ENCODE measurements around the gene FAM163B.
A peak's percentile ranks its signal among the peaks of the same experiment; 100 is the strongest.

The FAM163B gene

DNA sequence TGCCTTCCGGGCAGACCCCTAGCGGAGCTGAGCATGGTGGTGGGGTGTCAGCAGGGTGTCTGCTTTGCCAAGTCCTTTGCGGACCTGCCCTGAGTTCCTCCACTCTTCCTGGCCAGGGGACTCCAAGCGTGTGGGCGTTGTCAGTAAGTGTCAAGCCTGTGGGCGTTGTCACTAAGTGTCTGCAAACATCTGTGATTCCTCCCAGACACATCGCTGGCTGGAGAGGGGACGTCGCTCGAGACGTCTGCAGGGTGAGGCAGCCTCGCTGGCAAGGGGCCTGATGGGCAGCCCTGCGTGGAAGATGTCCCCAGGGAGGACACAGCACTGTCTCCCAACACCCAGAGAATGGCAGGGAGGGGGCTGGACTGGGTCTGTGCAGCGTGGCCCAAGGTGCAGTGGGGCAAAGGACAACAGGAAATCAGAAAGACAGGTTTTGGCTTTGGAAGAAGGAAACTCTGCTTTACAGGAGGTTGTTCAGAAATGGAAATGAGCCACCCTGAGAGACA is 45.8 kb downstream of the FAM163B start:
- no peak for DNase-seq (ENCODE audit: low spot score)
- TF ChIP-seq, protein P1, sequence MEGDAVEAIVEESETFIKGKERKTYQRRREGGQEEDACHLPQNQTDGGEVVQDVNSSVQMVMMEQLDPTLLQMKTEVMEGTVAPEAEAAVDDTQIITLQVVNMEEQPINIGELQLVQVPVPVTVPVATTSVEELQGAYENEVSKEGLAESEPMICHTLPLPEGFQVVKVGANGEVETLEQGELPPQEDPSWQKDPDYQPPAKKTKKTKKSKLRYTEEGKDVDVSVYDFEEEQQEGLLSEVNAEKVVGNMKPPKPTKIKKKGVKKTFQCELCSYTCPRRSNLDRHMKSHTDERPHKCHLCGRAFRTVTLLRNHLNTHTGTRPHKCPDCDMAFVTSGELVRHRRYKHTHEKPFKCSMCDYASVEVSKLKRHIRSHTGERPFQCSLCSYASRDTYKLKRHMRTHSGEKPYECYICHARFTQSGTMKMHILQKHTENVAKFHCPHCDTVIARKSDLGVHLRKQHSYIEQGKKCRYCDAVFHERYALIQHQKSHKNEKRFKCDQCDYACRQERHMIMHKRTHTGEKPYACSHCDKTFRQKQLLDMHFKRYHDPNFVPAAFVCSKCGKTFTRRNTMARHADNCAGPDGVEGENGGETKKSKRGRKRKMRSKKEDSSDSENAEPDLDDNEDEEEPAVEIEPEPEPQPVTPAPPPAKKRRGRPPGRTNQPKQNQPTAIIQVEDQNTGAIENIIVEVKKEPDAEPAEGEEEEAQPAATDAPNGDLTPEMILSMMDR (IDR thresholded peaks at IDR 0.05; ENCODE audit: extremely low read depth, missing control alignments): no peak

DNA sequence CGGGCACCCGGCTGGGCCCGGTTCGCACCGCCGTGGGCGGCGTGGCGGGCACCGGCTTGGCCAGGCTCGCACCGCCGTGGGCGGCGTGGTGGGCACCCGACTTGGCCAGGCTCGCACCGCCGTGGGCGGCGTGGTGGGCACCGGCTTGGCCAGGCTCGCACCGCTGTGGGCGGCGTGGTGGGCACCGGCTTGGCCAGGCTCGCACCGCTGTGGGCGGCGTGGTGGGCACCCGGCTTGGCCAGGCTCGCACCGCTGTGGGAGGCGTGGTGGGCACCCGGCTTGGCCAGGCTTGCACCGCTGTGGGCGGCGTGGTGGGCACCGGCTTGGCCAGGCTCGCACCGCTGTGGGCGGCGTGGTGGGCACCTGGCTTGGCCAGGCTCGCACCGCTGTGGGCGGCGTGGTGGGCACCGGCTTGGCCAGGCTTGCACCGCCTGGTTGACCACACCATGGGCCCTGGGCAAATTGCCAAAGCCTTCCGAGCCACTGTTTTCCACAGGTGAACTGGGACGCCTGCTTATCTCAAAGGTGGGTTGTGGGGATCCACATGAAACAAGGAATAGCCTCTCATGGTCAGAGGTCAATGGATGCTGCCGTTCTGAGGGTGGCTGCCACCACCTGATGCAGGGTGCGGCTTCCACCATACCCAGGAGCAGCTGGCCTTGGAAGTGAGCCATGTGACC is 46.4 kb downstream of the FAM163B start:
- DNase-seq (ENCODE audit: low spot score): no peak
- TF ChIP-seq, protein P1 (IDR thresholded peaks at IDR 0.05; ENCODE audit: extremely low read depth, missing control alignments): no peak

DNA sequence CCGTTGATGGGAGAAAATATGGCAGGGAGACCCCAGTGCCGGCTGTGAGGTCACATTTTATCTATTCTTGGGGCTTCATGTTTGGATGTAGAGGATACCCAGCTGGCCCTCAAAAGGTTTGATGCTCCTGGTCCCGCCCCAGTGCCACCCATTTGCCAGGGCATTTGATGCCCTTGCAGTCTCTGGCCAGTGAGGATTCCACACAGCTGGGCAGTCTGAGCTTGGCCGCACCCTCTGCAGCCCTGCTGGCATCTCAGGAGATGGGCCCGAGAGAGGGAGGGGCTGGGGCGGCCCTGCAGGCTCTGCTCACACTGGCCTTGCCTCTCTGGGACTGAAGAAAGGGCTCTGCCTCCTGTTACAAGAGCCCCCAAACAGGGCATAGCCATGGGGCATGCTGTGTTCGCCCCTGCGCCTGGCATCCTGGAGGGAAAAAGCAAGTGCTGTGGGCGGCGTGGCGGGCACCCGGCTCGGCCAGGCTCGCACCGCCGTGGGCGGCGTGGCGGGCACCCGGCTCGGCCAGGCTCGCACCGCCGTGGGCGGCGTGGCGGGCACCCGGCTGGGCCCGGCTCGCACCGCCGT is 47.1 kb downstream of the FAM163B start:
- TF ChIP-seq, protein P1 (IDR thresholded peaks at IDR 0.05; ENCODE audit: extremely low read depth, missing control alignments): no peak
- no peak for DNase-seq (ENCODE audit: low spot score)

DNA sequence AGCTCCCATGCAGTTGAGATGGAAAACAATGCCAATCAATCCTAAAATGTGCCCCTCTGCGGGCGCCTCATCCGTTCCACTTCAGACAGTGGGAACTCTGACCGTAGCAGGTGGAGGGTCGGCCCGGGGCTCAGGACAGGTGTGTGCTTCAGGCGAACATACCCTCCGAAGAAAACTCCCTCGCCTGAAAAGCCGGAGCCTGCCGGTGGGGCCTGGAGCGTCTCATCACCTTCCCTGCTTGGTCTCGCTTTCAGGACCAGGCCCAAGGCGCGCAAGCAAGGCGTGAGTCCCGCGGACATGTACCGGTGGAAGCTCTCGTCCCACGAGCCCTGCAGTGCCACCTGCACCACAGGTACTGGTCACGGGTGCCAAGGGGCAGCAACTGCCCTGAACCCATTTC is 48.2 kb downstream of the FAM163B start:
- TF ChIP-seq, protein P1 (IDR thresholded peaks at IDR 0.05; ENCODE audit: extremely low read depth, missing control alignments): no peak
- no peak for DNase-seq (ENCODE audit: low spot score)

DNA sequence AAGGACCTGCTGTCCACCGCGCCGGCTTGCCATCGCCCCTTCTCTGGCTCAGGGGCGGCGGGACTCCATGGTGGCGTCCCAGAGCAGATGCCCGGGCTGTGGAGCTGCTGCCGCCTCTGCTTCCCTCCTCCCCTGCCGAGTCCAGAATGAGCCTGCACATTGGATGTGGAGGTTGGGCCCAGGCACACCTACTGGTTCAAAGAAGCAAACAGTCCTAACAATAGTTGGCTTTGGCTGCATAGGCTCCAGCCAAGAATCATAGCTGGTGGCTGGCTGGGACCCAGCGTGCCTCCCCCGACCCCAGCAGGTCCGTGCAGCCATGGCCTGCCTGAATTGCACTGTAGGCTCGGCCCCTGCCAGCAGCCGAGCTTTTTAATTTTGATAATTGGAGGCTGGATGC is 48.9 kb downstream of the FAM163B start:
- TF ChIP-seq, protein P1 (IDR thresholded peaks at IDR 0.05; ENCODE audit: extremely low read depth, missing control alignments): no peak
- no peak for DNase-seq (ENCODE audit: low spot score)

DNA sequence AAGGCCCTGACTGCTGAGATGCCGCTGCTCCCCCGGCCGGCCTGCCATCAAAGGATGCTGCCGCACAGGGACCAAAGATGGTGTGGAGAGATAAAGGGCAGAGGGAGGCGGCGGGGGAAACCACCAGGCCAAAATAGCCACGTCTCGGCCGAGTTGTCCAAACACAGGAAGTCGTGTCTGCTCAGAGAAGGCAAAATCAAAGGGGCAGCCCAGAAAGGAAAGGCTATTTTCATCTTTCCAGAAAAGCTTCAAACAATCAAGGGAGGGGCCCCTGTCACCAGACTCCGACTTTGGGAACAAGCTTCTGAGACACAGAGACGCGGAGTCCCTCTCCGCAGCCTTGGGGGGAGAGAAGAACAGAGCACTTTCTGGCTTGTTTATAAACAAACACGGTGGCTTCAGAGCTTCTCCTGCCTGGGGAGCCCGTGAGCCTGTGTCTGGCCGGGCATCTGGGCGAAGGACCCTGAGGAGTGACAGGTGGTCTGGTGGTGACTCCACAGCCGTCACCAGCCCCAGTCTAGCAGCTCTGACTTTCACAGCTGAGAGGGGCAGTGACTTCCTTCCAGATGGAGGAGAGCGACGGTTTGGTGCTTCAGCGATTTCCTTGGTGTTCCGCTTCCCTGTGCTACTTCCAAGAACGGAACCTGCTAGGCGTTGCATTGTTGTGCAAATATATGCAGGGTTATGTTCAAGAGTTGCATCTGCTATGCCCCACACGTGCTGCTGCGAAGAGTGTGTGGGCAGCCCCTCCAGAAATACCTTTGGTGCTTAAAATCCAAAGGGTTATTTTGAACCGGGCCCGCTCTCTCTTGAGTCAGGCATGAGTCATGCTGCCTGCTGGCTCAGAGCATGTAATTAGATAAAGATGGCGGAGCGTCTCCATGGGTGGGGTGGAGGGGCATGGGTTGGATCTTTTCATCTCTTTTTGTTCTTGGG is 50.7 kb downstream of the FAM163B start:
- TF ChIP-seq, protein P1 (IDR thresholded peaks at IDR 0.05; ENCODE audit: extremely low read depth, missing control alignments): no peak
- DNase-seq (ENCODE audit: low spot score): peak; percentile 90

DNA sequence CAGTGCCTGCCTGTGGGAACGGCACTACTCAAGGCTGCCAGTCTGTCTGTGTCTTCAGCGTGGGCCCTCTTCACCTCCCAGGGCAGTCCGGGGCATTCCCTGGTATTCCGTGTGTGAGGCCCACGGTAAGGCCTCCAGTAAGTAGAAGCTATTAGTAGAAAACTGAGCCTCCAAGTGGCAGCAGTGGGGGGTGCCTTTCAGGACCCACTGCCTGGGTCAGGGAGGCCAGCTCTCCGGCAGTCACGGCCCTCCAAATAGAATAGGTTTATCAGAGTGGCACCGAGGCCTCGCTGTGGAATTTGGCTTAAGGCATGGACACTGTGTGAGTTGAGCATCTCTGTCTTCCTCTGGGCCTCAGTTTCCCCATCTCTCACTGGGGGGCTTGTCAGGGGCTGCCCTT is 51.6 kb downstream of the FAM163B start:
- DNase-seq (ENCODE audit: low spot score): no peak
- TF ChIP-seq, protein P1 (IDR thresholded peaks at IDR 0.05; ENCODE audit: extremely low read depth, missing control alignments): no peak
